Fibroblast of skin of right biceps (primary cell): Measurements from ENCODE around the gene CACFD1.
"Not testable (repeated sequence)": the region's sequence is repeated elsewhere in the genome, so short reads cannot be mapped to it uniquely, and the experiment has no call there.

Experiments used
- DNase-seq: peaks from one replicate; pipeline ENCODE4 v3.0.0-alpha.2; 2013

The CACFD1 gene

DNA sequence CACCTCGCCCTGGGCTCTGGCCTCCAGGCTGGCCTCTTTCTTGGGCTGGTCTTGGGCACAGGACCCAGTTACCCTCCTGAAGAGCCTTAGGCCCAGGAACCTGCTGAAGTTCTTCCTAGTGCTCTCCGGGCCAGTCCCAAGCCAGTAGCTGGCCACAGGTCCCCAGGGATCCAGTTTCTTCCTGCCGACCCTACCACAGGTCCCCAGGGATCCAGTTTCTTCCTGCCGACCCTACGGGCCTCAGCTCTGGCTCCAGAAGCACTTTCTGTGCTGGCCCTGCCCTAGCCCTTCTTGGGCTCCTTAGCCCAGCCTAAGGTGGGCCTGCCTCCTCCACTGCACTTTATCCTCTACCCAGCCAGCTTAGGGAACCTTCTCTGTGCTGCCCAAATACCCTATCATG, 18.2 kb upstream of the CACFD1 start:
- DNase-seq = no peak

DNA sequence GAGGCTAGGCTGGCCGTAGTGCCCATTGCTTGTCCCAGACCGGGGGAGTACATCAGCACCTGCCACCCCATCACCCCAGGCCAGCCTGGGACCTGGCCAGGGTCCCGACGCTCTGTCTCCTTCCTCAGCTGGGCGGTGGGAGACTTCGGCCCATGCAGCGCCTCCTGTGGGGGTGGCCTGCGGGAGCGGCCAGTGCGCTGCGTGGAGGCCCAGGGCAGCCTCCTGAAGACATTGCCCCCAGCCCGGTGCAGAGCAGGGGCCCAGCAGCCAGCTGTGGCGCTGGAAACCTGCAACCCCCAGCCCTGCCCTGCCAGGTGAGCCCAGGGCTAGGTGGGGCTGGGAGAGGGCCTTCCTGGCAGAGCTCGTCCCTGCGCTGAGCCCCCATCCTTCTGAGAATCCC, 16.5 kb upstream of the CACFD1 start:
- DNase-seq = no peak

- no peak for DNase-seq
Measured at GRCh38 chr9:133443982-133444381, 15.8 kb upstream of the CACFD1 start.

DNA sequence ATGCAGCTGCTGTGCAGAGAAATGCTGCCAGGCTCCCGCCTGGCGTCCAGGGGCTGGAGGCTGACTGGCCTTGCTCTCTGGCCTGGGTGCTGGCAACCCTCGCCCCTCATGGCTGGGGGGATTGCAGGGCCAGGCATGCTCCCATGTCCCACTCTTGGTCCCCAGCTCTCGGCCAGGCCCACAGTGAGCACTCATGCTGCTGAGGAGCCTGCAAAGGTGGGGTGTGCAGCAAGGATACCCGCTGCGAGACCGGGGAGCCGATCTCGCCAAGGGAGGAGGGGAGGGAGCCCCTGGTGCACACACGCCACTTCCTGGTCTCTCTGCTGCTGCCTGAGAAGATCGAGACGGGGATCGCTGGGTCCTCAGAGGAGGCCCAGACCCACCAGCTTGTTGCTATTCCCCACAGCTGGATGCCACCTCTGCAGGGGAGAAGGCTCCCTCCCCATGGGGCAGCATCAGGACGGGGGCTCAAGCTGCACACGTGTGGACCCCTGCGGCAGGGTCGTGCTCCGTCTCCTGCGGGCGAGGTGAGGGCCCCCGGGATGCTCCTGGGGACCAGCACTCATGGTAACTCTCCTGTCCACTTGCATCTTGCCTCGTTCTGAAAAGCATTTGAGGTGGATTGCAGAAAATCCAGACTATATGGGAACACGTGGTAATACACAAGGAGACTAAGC, 14.3 kb upstream of the CACFD1 start:
- no peak for DNase-seq

GRCh38 chr9:133448487-133448972, 11.2 kb upstream of the CACFD1 start:
- DNase-seq = no peak

- no peak for DNase-seq
Measured at GRCh38 chr9:133449760-133450159, 10.0 kb upstream of the CACFD1 start.

- DNase-seq = not testable (repeated sequence)
Measured at GRCh38 chr9:133451865-133452264, 7.9 kb upstream of the CACFD1 start.

DNA sequence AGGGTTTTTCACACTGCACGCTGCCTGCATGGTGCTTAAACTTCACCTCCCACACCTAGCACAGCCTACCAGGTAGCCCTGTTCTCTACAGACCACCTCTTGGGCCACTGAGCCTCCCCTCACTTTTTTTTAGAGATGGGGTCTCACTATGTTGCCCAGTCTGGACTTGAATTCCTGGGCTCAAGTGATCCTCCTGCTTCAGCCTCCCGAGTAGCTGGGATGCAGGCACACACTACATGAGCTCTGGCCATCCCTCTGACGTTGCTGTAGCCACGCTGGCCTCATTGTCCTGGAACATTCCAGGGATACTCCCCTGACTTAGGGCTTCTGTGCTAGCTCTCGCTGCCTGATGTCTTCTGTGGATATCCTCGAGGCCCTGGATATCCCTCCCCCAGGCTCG, 7.2 kb upstream of the CACFD1 start:
- no peak for DNase-seq

- no peak for DNase-seq
Measured at GRCh38 chr9:133453651-133454050, 6.1 kb upstream of the CACFD1 start.

DNA sequence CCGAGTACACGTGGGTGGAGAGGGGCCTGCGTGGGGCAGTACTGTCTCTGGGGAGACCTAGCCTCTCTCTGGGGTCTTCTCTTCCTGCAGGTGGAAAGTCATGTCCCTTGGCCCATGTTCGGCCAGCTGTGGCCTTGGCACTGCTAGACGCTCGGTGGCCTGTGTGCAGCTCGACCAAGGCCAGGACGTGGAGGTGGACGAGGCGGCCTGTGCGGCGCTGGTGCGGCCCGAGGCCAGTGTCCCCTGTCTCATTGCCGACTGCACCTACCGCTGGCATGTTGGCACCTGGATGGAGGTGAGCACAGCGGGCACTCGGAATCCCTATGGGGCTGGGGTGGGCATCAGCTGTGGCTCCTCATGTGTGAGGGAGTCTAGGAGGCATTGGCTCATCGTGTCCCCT, 5.5 kb upstream of the CACFD1 start:
- no peak for DNase-seq

DNA sequence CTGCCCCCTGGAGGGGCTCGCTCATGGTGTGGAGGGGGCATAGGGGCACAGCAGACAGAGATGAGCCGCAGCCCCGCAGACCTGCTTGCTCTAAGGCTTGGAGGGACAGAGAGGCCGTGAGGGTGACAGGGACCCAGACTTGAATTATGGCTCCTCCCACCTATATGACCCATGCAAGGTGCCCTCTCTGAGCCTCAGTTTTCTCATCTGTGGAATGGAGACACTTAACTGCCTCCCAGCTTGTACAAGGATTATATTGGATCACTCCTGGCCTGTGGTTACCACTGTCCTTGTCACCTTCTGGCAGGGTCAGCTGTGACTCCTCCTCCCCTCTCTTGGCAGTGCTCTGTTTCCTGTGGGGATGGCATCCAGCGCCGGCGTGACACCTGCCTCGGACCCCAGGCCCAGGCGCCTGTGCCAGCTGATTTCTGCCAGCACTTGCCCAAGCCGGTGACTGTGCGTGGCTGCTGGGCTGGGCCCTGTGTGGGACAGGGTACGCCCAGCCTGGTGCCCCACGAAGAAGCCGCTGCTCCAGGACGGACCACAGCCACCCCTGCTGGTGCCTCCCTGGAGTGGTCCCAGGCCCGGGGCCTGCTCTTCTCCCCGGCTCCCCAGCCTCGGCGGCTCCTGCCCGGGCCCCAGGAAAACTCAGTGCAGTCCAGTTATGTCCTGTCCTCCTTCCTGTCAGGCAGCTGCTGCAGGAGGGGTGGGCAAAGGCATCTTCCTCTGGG, 4.7 kb upstream of the CACFD1 start:
- no peak for DNase-seq

- no peak for DNase-seq
Measured at GRCh38 chr9:133455936-133456335, 3.8 kb upstream of the CACFD1 start.

GRCh38 chr9:133456409-133456808, 3.4 kb upstream of the CACFD1 start:
- DNase-seq = no peak

GRCh38 chr9:133457233-133457632, 2.5 kb upstream of the CACFD1 start:
- DNase-seq = no peak

DNA sequence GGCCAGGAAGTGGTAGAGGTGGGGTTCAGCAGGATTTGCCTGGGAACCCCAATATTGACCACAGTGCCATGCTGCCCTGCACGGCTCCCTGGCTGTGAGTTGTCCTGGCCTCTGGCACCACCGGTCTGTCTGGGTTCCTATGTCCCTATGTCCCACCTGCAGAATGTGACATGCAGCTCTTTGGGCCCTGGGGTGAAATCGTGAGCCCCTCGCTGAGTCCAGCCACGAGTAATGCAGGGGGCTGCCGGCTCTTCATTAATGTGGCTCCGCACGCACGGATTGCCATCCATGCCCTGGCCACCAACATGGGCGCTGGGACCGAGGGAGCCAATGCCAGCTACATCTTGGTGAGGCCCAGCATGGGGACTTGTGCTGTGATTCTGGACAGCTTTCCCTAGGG, 2.0 kb upstream of the CACFD1 start:
- no peak for DNase-seq

DNA sequence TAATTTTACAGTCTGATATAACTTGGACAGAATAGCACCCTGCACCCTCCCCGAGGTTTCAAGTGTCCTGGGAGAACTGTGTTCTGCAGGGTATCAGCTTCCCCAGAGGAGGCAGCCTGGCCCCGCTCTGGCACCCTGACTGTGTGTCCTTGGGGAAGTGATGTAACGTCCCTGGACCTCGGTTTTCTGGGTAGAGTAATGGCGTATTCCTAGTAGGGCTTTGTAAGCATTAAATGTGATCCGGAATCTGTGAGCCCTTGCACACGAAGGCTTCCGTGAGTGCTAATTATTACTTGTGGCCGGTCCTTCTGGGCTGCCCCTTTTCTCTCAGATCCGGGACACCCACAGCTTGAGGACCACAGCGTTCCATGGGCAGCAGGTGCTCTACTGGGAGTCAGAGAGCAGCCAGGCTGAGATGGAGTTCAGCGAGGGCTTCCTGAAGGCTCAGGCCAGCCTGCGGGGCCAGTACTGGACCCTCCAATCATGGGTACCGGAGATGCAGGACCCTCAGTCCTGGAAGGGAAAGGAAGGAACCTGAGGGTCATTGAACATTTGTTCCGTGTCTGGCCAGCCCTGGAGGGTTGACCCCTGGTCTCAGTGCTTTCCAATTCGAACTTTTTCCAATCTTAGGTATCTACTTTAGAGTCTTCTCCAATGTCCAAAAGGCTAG, 1.0 kb upstream of the CACFD1 start:
- no peak for DNase-seq

GRCh38 chr9:133460405-133461175, 812 bp downstream of the CACFD1 start:
- no peak for DNase-seq

GRCh38 chr9:133461975-133462374, 2.2 kb downstream of the CACFD1 start:
- DNase-seq = no peak

DNA sequence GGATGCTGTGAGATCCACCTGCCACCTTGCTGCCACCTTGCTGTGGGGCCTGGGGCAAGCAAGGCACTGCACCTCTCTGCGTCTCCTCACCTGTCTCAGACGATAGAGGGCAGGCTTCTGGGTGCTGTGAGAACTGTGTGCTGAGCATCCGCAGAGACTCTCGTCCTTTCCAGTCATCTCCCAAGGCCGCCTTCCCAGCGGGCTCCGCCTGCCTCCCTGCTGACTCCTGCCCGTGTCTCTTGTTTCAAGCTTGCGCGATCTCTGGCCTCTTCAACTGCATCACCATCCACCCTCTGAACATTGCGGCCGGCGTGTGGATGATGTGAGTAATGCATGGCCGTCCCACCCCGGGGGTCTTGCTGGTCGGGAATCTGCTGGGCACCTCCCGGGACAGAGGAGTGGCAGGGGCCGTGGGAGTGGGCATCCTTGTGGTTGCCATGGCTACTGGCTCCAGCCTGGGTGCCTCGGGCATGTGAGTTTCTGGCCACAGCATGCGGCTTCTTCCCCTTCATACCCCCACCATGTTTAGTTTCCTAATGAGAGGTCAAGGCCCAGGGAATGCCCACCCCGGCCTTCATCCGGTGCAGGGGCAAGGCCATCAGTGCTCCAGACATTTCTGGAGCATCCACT, 3.6 kb downstream of the CACFD1 start:
- no peak for DNase-seq

GRCh38 chr9:133463864-133464615, 4.3 kb downstream of the CACFD1 start:
- no peak for DNase-seq

GRCh38 chr9:133464638-133465037, 4.9 kb downstream of the CACFD1 start:
- DNase-seq = no peak

DNA sequence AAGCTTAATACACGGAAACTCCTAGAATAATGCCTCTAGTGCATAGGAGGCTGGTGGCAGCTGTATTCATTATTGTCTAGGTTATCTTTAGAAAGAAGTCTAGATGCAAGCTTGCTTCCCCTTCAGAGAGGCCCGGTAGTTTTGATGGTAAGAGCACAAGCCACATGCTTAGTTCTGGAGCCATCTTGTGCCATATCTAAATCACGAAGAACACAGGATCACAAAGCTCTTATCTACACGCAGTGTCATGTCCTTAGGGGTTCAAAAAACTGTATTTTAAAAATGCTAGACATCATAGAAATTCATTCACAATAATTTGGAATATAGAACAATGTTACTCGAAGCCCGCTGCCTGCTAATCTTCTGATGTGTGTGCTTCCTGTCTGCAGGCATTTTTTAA, 6.2 kb downstream of the CACFD1 start:
- DNase-seq = no peak
